T-cell (primary cell): ENCODE data around the gene SGIP1. TPM values are rescaled to one million over a fixed set of nuclear protein-coding genes. Genes with fewer than 3 reads are reported as not detected.

Source experiments
- ATAC-seq, 4 experiments: fragments of 200-7000 bp in 3 of 4; fragments of 150-1000 bp in 1 of 4; cut with Tn5 transposase; replicated peaks in 1 of 4; 1 replicate in 3 of 4; 2 replicates in 1 of 4; pipeline ENCODE4 v1.10.0; 2021; ENCODE audit warnings: moderate library complexity in 3 of 4, mild to moderate bottlenecking in 2 of 4, moderate number of reproducible peaks in 1 of 4
- CTCF ChIA-PET, 2 donors: fragments of 300-600 bp; sonication (Branson Sonifier 250); formaldehyde crosslinking; loops; one replicate each; lab custom pipeline; 2022; ENCODE audit warnings: antibody characterized with exemption in 2 of 2; lab: Charles Lee
- POLR2A ChIA-PET, 2 donors: fragments of 300-600 bp; sonication (Branson Sonifier 250); formaldehyde crosslinking; loops; one replicate each; lab custom pipeline; 2022; ENCODE audit warnings: antibody characterized with exemption in 2 of 2; lab: Charles Lee
- DNase-seq, 35 experiments: peaks; one replicate each; pipeline versions ENCODE4 v3.0.0 to v3.0.0-alpha.2; 2013 to 2023
- H3K27ac ChIP-seq: one replicate; pipeline ENCODE4 v1.5.1; 2013; ENCODE audit warnings: low read length
- H3K27me3 ChIP-seq, 2 experiments: replicated peaks in 1 of 2; 1 replicate in 1 of 2; 2 replicates in 1 of 2; pipeline versions ENCODE4 v1.6.1 to v1.7.0; 2013; ENCODE audit warnings: low read length in 1 of 2, mixed read lengths in 1 of 2; ENCODE audit not compliant: control insufficient read depth in 2 of 2, insufficient read depth in 2 of 2; ENCODE audit errors: extremely low read depth in 1 of 2
- H3K36me3 ChIP-seq, 2 donors: 1 replicate in 1 of 2; 2 replicates in 1 of 2; pipeline versions ENCODE4 v1.6.1 to v1.7.0; 2013; ENCODE audit warnings: low read length in 1 of 2; ENCODE audit not compliant: control insufficient read depth in 2 of 2, insufficient read depth in 1 of 2; ENCODE audit errors: extremely low read depth in 1 of 2
- H3K4me1 ChIP-seq, 2 experiments: 1 replicate in 1 of 2; 2 replicates in 1 of 2; pipeline versions ENCODE4 v1.6.1 to v1.7.0; 2013; ENCODE audit warnings: low read length in 2 of 2, mixed read lengths in 1 of 2; ENCODE audit not compliant: insufficient read depth in 2 of 2, control insufficient read depth in 1 of 2; ENCODE audit errors: extremely low read depth in 1 of 2
- H3K4me3 ChIP-seq, 2 donors: 1 replicate in 1 of 2; 2 replicates in 1 of 2; pipeline versions ENCODE4 v1.5.1 to v1.7.0; 2013; ENCODE audit warnings: mild to moderate bottlenecking in 2 of 2, low read length in 1 of 2, moderate library complexity in 1 of 2; ENCODE audit not compliant: control insufficient read depth in 1 of 2; ENCODE audit errors: extremely low read depth in 1 of 2
- H3K9me3 ChIP-seq: 2 replicates; pipeline ENCODE4 v1.7.0; 2013
- H3K27ac Mint-ChIP-seq, 2 donors: one replicate each; pipeline ENCODE4 v1.8.0; 2020 to 2021; ENCODE audit warnings: mild to moderate bottlenecking in 2 of 2, mixed read lengths in 2 of 2
- H3K27me3 Mint-ChIP-seq, 2 donors: one replicate each; pipeline ENCODE4 v1.8.0; 2021 to 2022; ENCODE audit warnings: mixed read lengths in 2 of 2
- H3K36me3 Mint-ChIP-seq: one replicate; pipeline ENCODE4 v1.8.0; 2021; ENCODE audit warnings: mixed read lengths
- H3K4me1 Mint-ChIP-seq, 3 donors: one replicate each; pipeline ENCODE4 v1.8.0; 2020 to 2022; ENCODE audit warnings: mixed read lengths in 3 of 3, mild to moderate bottlenecking in 1 of 3
- H3K4me3 Mint-ChIP-seq, 3 donors: one replicate each; pipeline ENCODE4 v1.8.0; 2020 to 2022; ENCODE audit warnings: mild to moderate bottlenecking in 3 of 3, mixed read lengths in 3 of 3, moderate library complexity in 3 of 3
- H3K9me3 Mint-ChIP-seq, 3 donors: one replicate each; pipeline ENCODE4 v1.8.0; 2020 to 2022; ENCODE audit warnings: mixed read lengths in 3 of 3
- WGBS: methylation state at CpG from one replicate; pipeline ENCODE4 v1.1.5; 2013; ENCODE audit warnings: missing lambda C conversion rate; ENCODE audit not compliant: insufficient coverage; 5-methylcytosine and 5-hydroxymethylcytosine counted together
- total RNA-seq, 35 experiments: library from RNA in 6 of 35; stranded (reverse) in 6 of 35; fragments of 120-200 nt in 1 of 35; gene quantifications; one replicate each; pipeline versions ENCODE4 v1.2.1 to v1.2.4 and lab custom pipeline; 2013 to 2026

The SGIP1 gene
- total RNA-seq, 5 donors from 2014 or later (not counting 1 experiment from before 2014, with no cell fraction given), result not detected

DNA sequence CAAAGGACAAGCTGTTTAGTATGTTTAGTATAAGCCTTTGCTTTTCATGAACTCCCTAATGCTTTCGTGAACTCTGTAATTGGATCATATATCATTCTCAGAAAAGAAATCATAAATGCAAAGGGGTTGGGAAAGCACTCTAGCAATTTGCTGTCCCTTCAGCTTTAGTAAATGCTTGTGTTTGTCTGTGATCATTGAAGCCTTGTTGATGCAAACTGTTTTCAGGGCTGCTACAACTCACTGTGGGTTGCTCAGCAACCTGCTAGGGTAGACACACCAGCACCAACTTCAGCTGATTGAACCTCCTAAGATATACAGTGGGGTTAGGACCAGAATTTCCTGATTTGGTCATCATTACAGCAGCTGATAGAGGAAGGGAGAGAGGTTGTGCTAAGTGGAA, 95.0 kb downstream of the SGIP1 start:
- Mint-ChIP-seq H3K9me3 (no peaks in the 10 kb centered on the region), H3K27ac (no peak overlapping the region), H3K4me3 (no peak overlapping the region), H3K4me1 (no peaks in the 10 kb centered on the region), H3K27me3 (peaks cover 5 to 9% of the 10 kb centered on the region in 2 donors), H3K36me3 (no peaks in the 10 kb centered on the region)
- POLR2A ChIA-PET, result no interaction called here
- CTCF ChIA-PET, result no interaction called here
- Histone ChIP-seq H3K27ac (no peak overlapping the region), H3K4me1 (no peaks in the 10 kb centered on the region), H3K4me3 (no peak overlapping the region), H3K27me3 (no peaks in the 10 kb centered on the region), H3K9me3 (no peaks in the 10 kb centered on the region), H3K36me3 (no peaks in the 10 kb centered on the region)
- no CpG with 5 or more reads among the region's 1 CpG for WGBS
- no peak for DNase-seq
- ATAC-seq, result no peak

DNA sequence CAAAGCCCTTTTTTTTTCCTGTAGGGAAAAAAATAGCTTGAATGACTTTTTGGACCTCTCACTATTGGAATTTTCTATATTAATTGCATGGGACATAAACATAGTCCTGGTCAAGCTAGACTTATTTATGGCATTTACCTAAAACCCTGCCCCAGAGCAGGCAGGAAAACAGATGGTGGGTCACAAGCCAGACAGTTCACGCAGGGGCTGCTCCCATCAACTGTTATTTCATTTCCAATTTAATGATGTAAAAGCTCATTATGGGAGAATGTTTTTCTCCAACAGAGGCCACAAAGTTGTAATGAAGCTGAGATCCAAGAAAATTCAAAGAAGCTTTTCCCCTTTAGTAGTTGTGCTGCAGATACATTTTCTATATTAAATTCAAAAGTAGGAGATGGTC, 99.2 kb downstream of the SGIP1 start:
- Histone ChIP-seq H3K27me3 (no peaks in the 10 kb centered on the region), H3K9me3 (no peaks in the 10 kb centered on the region), H3K36me3 (no peaks in the 10 kb centered on the region), H3K4me3 (no peak overlapping the region), H3K27ac (no peak overlapping the region), H3K4me1 (no peaks in the 10 kb centered on the region)
- CTCF ChIA-PET, result interaction anchor here in 1 of 2 donors (0.9 kb wide), 1 partner anchor 1194 kb away, joined by 3 read pairs; no protein-coding TSS in a partner anchor
- Mint-ChIP-seq H3K27me3 (peaks cover under 1 to 5% of the 10 kb centered on the region in 2 donors), H3K4me3 (no peak overlapping the region), H3K27ac (no peak overlapping the region), H3K4me1 (no peaks in the 10 kb centered on the region), H3K36me3 (no peaks in the 10 kb centered on the region), H3K9me3 (no peaks in the 10 kb centered on the region)
- POLR2A ChIA-PET, result no interaction called here
- no peak for ATAC-seq
- WGBS, result no CpG with 5 or more reads among the region's 1 CpG
- DNase-seq, result no peak

DNA sequence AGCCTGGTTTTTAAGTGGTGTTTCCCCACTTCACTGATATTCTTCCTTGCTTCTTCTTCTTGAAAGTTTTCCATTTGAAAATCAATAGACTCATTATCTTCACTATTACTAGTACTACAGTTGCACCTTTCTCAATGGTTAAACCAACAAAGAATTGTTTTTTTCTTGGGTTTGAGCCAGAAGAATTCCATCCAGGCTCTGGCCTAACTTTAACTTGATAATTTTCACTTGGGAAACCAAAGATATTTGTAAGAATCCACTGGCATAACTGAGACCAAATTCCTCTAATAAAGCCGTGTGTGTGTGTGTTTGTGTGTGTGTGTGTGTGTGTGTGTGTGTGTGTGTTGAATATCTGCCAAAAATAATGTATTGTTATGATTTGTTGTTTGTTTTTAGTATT, 103.2 kb downstream of the SGIP1 start:
- H3K27me3 Mint-ChIP-seq, result peaks cover 3 to 8% of the 10 kb centered on the region in 2 donors
- H3K9me3 ChIP-seq, result no peaks in the 10 kb centered on the region
- H3K36me3 ChIP-seq, result no peaks in the 10 kb centered on the region
- H3K4me3 Mint-ChIP-seq, result no peak overlapping the region
- H3K27ac ChIP-seq, result no peak overlapping the region
- ATAC-seq (no peak), DNase-seq (no peak)
- no CpG with 5 or more reads among the region's 1 CpG for WGBS
- H3K4me3 ChIP-seq, result no peak overlapping the region
- no peaks in the 10 kb centered on the region for H3K27me3 ChIP-seq
- no peaks in the 10 kb centered on the region for H3K36me3 Mint-ChIP-seq
- POLR2A ChIA-PET, result no interaction called here
- peaks cover 0 to 6% (median 0%) of the 10 kb centered on the region in 3 donors for H3K4me1 Mint-ChIP-seq
- H3K4me1 ChIP-seq, result no peaks in the 10 kb centered on the region
- no peak overlapping the region for H3K27ac Mint-ChIP-seq
- CTCF ChIA-PET, result no interaction called here
- H3K9me3 Mint-ChIP-seq, result no peaks in the 10 kb centered on the region

DNA sequence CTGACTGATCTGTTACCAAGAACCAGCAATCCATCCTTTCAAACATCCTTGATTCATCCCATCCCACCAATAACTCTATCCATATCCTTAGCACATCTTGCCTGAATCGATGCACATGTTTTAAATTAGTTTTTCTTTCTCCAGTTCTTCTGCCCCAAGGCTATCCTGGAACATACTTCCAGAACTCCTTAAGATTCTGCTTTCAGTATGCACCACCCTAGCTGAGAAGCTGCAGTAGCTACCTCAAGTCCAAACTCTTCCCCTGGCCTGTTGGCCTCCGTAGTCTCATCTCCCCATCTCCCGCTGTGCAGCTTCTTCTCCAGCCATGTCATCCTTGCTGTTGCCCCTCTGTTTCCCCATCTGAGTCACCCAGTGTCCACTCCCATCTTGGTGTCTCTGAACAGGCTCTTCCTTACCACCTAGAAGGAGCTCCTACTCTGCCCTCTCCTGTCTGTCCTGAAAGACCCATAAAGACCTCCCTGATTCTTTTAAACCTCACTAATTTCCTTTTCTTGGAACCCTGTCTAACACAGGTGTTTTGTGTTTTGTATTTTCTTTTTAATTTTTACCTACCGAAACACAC, 108.0 kb downstream of the SGIP1 start:
- Histone ChIP-seq H3K9me3 (no peaks in the 10 kb centered on the region), H3K4me1 (no peaks in the 10 kb centered on the region), H3K36me3 (no peaks in the 10 kb centered on the region), H3K27me3 (no peaks in the 10 kb centered on the region), H3K27ac (no peak overlapping the region), H3K4me3 (no peak overlapping the region)
- no peak for ATAC-seq
- 86% methylated on average over 4 of the region's 4 CpGs for WGBS
- no peak overlapping the region for H3K27ac Mint-ChIP-seq
- H3K9me3 Mint-ChIP-seq, result no peaks in the 10 kb centered on the region
- DNase-seq, result no peak
- POLR2A ChIA-PET, result no interaction called here
- H3K36me3 Mint-ChIP-seq, result no peaks in the 10 kb centered on the region
- no peak overlapping the region for H3K4me3 Mint-ChIP-seq
- H3K27me3 Mint-ChIP-seq, result peaks cover 8 to 19% of the 10 kb centered on the region in 2 donors
- H3K4me1 Mint-ChIP-seq, result peaks cover 0 to 6% (median 0%) of the 10 kb centered on the region in 3 donors
- CTCF ChIA-PET, result no interaction called here

DNA sequence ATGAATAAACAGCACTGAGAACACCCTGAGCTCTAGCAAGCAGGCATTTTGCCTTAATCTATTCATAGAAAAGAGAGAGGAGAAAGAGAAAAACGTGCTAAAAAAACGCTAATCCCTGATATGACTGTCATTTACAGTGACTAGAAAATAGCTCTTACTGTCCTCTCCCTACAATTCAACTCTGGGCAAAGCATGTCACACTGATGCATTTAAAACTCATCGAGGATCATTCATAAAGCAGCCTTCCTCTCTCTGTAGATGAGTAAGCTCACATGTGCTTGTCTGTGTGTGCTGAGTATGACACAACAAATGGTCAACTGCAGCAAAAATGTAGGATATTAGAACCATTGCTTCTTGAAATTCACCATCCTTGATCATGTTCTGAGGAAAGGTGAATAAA, 109.0 kb downstream of the SGIP1 start:
- Mint-ChIP-seq H3K36me3 (no peaks in the 10 kb centered on the region), H3K27ac (no peak overlapping the region), H3K27me3 (peaks cover 8 to 19% of the 10 kb centered on the region in 2 donors), H3K4me1 (peaks cover 0 to 6% (median 0%) of the 10 kb centered on the region in 3 donors), H3K9me3 (no peaks in the 10 kb centered on the region), H3K4me3 (no peak overlapping the region)
- Histone ChIP-seq H3K27me3 (no peaks in the 10 kb centered on the region), H3K4me1 (no peaks in the 10 kb centered on the region), H3K36me3 (no peaks in the 10 kb centered on the region), H3K27ac (no peak overlapping the region), H3K9me3 (no peaks in the 10 kb centered on the region), H3K4me3 (no peak overlapping the region)
- DNase-seq (no peak), ATAC-seq (no peak)
- no CpG with 5 or more reads among the region's 3 CpGs for WGBS
- ChIA-PET CTCF (interaction anchor here in 1 of 2 donors (0.6 kb wide), 1 partner anchor 605 kb away, joined by 3 read pairs; no protein-coding TSS in a partner anchor), POLR2A (no interaction called here)

GRCh38 chr1:66644331-66644730, 110.4 kb downstream of the SGIP1 start:
- POLR2A ChIA-PET, result no interaction called here
- no peak overlapping the region for H3K4me3 ChIP-seq
- DNase-seq (no peak), ATAC-seq (no peak)
- H3K27ac ChIP-seq, result no peak overlapping the region
- peaks cover 0 to 6% (median 0%) of the 10 kb centered on the region in 3 donors for H3K4me1 Mint-ChIP-seq
- H3K27me3 Mint-ChIP-seq, result peaks cover 13 to 23% of the 10 kb centered on the region in 2 donors
- H3K36me3 ChIP-seq, result no peaks in the 10 kb centered on the region
- no peaks in the 10 kb centered on the region for H3K4me1 ChIP-seq
- H3K36me3 Mint-ChIP-seq, result no peaks in the 10 kb centered on the region
- H3K9me3 ChIP-seq, result no peaks in the 10 kb centered on the region
- WGBS, result no CpG with 5 or more reads among the region's 3 CpGs
- no peaks in the 10 kb centered on the region for H3K9me3 Mint-ChIP-seq
- no peak overlapping the region for H3K4me3 Mint-ChIP-seq
- no peak overlapping the region for H3K27ac Mint-ChIP-seq
- CTCF ChIA-PET, result interaction anchor here in 1 of 2 donors (0.6 kb wide), 1 partner anchor 1093 kb away, joined by 3 read pairs; no protein-coding TSS in a partner anchor
- H3K27me3 ChIP-seq, result no peaks in the 10 kb centered on the region
